Colon (tissue), 2 donors: ENCODE measurements around the gene GIMAP1.
"Not testable (repeated sequence)": the region's sequence is repeated elsewhere in the genome, so short reads cannot be mapped to it uniquely, and the experiment has no call there.

Experiments used
- FAIRE-seq: peaks from 2 replicates; lab custom pipeline; 2012; peaks lifted over from hg19 to GRCh38; lab: Jason Lieb, UNC
- donor health status: control.
- donor health status: control.

The GIMAP1 gene

GRCh38 chr7:150716368-150716767, at the start of gene GIMAP1:
Gene GIMAP1, plus strand, starts transcription at chr7:150716613. Its CDS starts 2,435 bp downstream, at chr7:150719048.
- FAIRE-seq: no peak

DNA sequence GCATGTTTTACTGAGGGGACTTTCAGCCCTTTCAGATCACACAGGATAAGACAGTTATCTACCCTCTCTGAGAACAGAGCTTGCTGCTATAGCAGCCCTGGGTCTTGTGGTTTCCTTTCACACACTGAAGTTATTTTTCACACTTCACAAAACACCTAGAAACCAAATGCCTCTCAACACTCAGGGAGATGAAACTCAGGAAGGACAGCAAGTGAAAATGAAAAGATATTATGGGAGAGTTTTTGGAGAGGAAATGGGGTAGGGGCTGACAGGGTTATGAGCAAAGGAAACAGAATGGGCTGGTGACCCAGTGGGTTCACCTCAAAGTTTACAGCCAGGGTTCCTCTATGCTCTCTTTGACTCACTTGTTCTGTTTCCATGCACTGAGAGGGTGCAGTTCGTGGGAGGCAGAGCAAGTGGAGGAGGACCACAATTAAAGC, 47.9 kb upstream of the GIMAP1 start:
- FAIRE-seq: no peak

GRCh38 chr7:150668977-150669376, 47.4 kb upstream of the GIMAP1 start:
- FAIRE-seq: no peak

DNA sequence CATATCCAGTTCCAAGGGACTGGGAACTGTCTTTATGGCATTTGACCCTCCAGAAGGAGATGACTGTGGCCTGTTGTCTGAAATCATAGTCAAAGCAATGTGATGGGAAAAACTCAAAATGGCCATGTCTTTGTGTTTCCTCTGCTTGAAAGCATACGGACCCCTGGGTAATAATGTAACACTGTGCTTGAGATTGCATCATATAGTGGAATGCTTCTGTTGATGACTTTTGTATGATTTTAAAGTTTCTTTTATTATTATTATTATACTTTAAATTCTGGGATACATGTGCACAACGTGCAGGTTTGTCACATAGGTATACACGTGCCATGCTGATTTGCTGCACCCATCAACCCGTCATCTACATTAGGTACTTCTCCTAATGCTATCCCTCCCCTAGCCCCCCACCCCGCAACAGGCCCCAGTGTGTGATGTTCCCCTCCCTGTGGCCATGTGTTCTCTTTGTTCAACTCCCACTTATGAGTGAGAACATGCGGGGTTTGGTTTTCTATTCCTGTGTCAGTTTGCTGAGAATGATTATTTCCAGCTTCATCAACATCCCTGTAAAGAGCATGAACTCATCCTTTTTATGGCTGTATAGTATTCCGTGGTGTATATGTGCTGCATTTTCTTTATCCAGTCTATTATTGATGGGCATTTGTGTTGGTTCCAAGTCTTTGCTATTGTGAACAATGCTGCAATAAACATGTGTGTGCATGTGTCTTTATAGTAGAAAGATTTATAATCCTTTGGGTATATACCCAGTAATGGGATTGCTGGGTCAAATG, 44.4 kb upstream of the GIMAP1 start:
- FAIRE-seq: not testable (repeated sequence)

GRCh38 chr7:150675714-150676113, 40.7 kb upstream of the GIMAP1 start:
- FAIRE-seq: no peak

GRCh38 chr7:150676276-150676675, 40.1 kb upstream of the GIMAP1 start:
- FAIRE-seq: not testable (repeated sequence)

GRCh38 chr7:150676854-150677253, 39.6 kb upstream of the GIMAP1 start:
- not testable (repeated sequence) for FAIRE-seq

DNA sequence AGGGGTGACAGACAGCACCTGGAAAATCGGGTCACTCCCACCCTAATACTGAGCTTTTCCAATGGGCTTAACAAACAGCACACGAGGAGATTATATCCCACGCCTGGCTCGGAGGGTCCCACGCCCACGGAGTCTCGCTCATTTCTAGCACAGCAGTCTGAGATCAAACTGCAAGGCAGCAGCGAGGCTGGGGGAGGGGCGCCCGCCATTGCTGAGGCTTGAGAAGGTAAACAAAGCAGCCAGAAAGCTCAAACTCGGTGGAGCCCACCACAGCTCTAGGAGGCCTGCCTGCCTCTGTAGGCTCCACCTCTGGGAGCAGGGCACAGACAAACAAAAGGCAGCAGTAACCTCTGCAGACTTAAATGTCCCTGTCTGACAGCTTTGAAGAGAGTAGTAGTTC, 37.8 kb upstream of the GIMAP1 start:
- FAIRE-seq: not testable (repeated sequence)

DNA sequence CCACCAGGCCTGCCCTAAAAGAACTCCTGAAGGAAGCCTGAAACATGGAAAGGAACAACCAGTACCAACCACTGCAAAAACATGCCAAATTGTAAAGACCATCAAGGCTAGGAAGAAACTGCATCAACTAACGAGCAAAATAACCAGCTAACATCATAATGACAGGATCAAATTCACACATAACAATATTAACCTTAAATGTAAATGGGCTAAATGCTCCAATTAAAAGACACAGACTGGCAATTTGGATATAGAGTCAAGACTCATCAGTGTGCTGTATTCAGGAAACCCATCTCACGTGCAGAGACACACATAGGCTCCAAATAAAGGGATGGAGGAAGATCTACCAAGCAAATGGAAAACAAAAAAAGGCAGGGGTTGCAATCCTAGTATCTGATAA, 36.0 kb upstream of the GIMAP1 start:
- FAIRE-seq: not testable (repeated sequence)

- peak; percentile 71 for FAIRE-seq
Observed at GRCh38 chr7:150685219-150686029, 31.0 kb upstream of the GIMAP1 start, which contains the start of gene GIMAP2. Gene GIMAP2, plus strand, starts transcription at chr7:150685706. Its CDS starts 1,354 bp downstream, at chr7:150687060.

DNA sequence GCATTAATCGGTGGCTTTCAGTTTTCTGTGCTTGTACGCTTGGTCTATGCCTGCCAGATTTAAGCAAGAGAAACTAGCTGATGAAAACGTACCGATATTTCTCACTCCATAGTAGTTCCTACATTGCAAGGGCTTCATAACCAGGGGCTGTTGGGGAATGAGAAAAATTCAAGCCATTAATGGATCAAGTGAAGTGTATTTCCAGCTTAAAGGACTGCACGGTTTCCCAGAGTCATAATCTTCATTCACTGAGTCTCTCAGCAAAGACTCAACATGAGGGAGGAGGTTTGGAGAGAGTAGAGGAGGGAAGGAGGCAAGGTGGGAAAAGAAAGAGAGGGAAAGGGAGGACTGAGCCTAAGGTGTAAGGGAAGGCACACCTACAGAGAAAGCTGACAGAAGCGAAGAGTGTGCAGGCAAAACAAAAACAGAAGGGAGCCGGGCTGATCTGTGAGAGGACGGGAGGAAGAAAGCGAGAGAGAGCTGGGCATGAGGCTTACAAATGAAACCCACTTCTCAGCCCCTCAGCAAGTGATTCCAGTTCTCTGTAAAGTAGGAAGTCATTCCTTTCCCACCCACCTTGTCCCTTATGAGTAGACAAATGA, 30.3 kb upstream of the GIMAP1 start:
- FAIRE-seq: no peak

- FAIRE-seq: no peak
Observed at GRCh38 chr7:150688630-150689029, 27.8 kb upstream of the GIMAP1 start.

DNA sequence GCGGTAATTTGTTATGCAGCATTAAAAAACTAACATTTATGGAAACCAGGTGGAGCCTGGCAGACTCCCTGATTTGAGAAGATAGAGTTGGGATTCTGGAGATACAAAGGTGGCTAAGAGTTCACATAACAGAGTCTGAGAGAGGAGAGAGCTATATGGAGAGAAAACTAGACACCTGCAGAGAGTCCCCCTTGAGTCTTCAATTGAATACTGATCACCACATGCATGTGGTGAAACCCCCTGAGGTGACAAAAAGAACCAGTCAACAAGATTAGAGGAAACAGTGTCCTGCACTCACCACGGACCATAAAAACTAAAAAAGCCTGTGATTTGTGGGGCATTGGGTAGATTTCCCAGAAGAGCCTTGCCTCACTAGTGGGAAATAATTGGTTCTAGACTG, 20.8 kb upstream of the GIMAP1 start:
- FAIRE-seq: no peak

DNA sequence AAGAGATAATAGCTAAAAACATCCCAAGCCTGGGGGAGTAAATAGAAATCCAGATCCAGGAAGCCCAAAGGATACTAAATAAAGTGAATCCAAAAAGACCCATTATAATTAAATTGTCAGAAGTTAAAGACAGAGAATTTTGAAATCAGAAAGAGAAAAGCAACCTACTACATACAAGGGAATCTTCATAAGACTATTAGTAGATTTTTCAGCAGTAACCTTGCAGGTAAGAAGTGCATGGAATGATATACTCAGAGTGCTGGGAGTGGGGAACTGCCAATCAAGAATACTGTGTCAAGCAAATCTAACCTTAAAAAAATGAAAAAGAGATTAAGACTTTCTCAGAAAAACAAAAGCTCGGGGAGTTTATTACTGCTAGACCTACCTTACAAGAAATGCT, 13.2 kb upstream of the GIMAP1 start:
- FAIRE-seq: no peak

DNA sequence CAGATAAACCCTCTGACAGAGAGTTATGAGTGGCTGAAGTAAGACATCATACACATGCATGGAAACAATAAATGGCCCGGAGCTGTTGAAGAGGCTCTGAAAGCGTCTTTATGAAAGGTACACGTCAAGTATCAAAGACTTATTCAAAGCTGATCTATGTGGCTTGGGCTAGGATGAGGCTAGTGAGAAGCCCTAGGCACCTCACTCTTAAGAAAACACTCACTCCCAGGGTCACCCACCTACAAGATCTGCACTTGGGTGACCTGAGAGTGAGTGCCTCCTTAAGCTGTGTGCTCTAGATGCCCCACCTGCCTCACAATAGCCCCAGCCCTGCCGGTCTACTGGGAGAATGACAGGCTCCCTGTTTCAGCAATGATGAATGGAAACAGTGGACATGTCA, 1.1 kb upstream of the GIMAP1 start:
- no peak for FAIRE-seq

DNA sequence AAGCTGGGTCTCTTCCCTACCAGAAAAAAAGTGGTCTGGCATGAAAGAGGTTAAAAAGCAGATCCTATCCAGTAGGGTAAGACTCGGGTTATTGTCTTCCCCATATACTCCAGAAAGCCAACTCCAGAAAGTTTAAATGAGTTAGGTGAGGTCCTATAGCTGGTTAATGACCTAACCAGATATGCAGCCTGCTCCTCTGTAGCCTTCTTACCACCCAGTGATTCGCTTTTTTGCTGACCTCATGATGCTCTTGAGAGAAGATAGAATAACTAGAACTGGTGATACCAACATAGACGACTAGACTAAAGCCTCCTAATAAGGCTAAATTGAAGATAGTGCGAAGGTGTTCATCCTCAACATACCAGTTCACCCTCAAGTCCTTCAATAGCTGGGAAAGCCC, 675 bp upstream of the GIMAP1 start:
- no peak for FAIRE-seq

GRCh38 chr7:150716939-150717338, 526 bp downstream of the GIMAP1 start:
- FAIRE-seq: no peak

GRCh38 chr7:150717814-150718420, 1.5 kb downstream of the GIMAP1 start:
- FAIRE-seq: no peak

- FAIRE-seq: no peak
Observed at GRCh38 chr7:150719436-150719835, 3.0 kb downstream of the GIMAP1 start.

- no peak for FAIRE-seq
Observed at GRCh38 chr7:150719960-150720891, 3.8 kb downstream of the GIMAP1 start.

DNA sequence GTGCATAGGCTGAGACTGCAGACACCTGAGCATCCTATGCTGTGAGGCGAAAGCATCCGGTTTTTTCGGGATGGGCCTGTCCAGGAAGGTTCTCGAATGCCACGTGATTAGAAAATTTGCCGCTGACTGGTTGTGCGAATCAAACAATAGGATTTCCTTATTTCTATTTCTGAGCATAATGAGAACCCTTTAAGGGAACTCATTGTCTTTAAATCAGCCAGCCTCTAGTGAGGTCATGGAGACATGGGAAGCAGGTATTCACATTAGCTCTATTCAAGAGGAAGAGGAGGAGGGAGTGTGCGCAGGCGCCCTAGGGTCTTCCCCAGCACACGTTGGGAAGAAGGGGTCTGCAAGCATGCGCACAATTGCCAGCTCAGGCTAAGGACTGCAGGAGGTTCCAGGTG, 5.6 kb downstream of the GIMAP1 start:
- FAIRE-seq: no peak
